C4-2B (cell line): Measurements from ENCODE around the gene KAZN.

Experiments used
- CTCF ChIP-seq: fragments of 450-650 bp; conservative IDR thresholded peaks from 2 replicates; pipeline ENCODE4 v1.5.1; 2017; ENCODE audit warnings: mild to moderate bottlenecking
- ZFX ChIP-seq: fragments of 450-650 bp; IDR thresholded peaks from 2 replicates; pipeline ENCODE4 v1.6.1; 2017

- TF ChIP-seq CTCF = no peak
- no peak for TF ChIP-seq ZFX
These were observed 348.9 kb downstream of the KAZN start for GRCh38 chr1:14947421-14947820.
